Stimulated activated CD4-positive, alpha-beta T cell treated with anti-CD3 and anti-CD28 coated beads, Interleukin-4, amount 100 ng/mL, for 1 hour (primary cell): ENCODE measurements around the gene JMJD7.

Experiments used
- DNase-seq: peaks from one replicate; pipeline ENCODE4 v3.0.0-alpha.2; 2020

Gene JMJD7

GRCh38 chr15:41869770-41870688 is 42.1 kb downstream of the JMJD7 start:
- no peak for DNase-seq

- DNase-seq, result peak; percentile 44
These were observed 42.8 kb downstream of the JMJD7 start for GRCh38 chr15:41870689-41871081.

- no peak for DNase-seq
These were observed 43.4 kb downstream of the JMJD7 start for GRCh38 chr15:41871175-41871905.

GRCh38 chr15:41872166-41872747 is 44.4 kb downstream of the JMJD7 start:
- no peak for DNase-seq

GRCh38 chr15:41873711-41874110 is 45.8 kb downstream of the JMJD7 start:
- no peak for DNase-seq

- DNase-seq, result no peak
These were observed 46.8 kb downstream of the JMJD7 start for GRCh38 chr15:41874736-41875135.

- no peak for DNase-seq
These were observed 48.1 kb downstream of the JMJD7 start for GRCh38 chr15:41876007-41876406.

- no peak for DNase-seq
These were observed 48.8 kb downstream of the JMJD7 start for GRCh38 chr15:41876689-41877088.

- no peak for DNase-seq
These were observed 49.9 kb downstream of the JMJD7 start for GRCh38 chr15:41877631-41878354.

- no peak for DNase-seq
These were observed 50.4 kb downstream of the JMJD7 start for GRCh38 chr15:41878355-41878699.

GRCh38 chr15:41879321-41879845 is 51.5 kb downstream of the JMJD7 start:
- no peak for DNase-seq

GRCh38 chr15:41880156-41880877 is 52.4 kb downstream of the JMJD7 start:
- no peak for DNase-seq

- no peak for DNase-seq
These were observed 53.2 kb downstream of the JMJD7 start for GRCh38 chr15:41881086-41881485.

- DNase-seq, result no peak
These were observed 53.6 kb downstream of the JMJD7 start for GRCh38 chr15:41881550-41881919.

GRCh38 chr15:41881920-41882688 is 54.2 kb downstream of the JMJD7 start:
- no peak for DNase-seq

- no peak for DNase-seq
These were observed 55.0 kb downstream of the JMJD7 start for GRCh38 chr15:41882689-41883483.

GRCh38 chr15:41883484-41883825 is 55.6 kb downstream of the JMJD7 start:
- no peak for DNase-seq

GRCh38 chr15:41884458-41884857 is 56.6 kb downstream of the JMJD7 start:
- no peak for DNase-seq

GRCh38 chr15:41885321-41885720 is 57.4 kb downstream of the JMJD7 start:
- DNase-seq, result no peak

- DNase-seq, result no peak
These were observed 57.9 kb downstream of the JMJD7 start for GRCh38 chr15:41885841-41886240.

- DNase-seq, result no peak
These were observed 58.8 kb downstream of the JMJD7 start for GRCh38 chr15:41886741-41887140.
